GM18867 (cell line): ENCODE data around the gene PROM1.

ENCODE experiments used
- ATAC-seq: cut with Tn5 transposase; IDR thresholded peaks from one replicate; pipeline ENCODE4 v1.9.1; 2021; ENCODE audit warnings: mild to moderate bottlenecking, moderate library complexity; ENCODE audit not compliant: unreplicated experiment

The PROM1 gene

GRCh38 chr4:16083241-16084191 is at the start of gene PROM1:
Gene PROM1 (minus strand): TSS chr4:16084023. CDS start chr4:16075906, 8,117 bp downstream.
- no peak for ATAC-seq

GRCh38 chr4:16133406-16133805 is 49.6 kb upstream of the PROM1 start:
- ATAC-seq, result no peak

GRCh38 chr4:16131293-16131692 is 47.5 kb upstream of the PROM1 start:
- no peak for ATAC-seq

- no peak for ATAC-seq
Measured at GRCh38 chr4:16129336-16129735, 45.5 kb upstream of the PROM1 start.

GRCh38 chr4:16126714-16127113 is 42.9 kb upstream of the PROM1 start:
- ATAC-seq, result no peak

GRCh38 chr4:16125571-16126445 is 42.0 kb upstream of the PROM1 start:
- ATAC-seq, result no peak

GRCh38 chr4:16124232-16124631 is 40.4 kb upstream of the PROM1 start:
- no peak for ATAC-seq

- no peak for ATAC-seq
Measured at GRCh38 chr4:16123356-16124084, 39.7 kb upstream of the PROM1 start.

- ATAC-seq, result no peak
Measured at GRCh38 chr4:16122784-16123183, 39.0 kb upstream of the PROM1 start.

GRCh38 chr4:16122308-16122711 is 38.5 kb upstream of the PROM1 start:
- ATAC-seq, result no peak

- ATAC-seq, result no peak
Measured at GRCh38 chr4:16120720-16121119, 36.9 kb upstream of the PROM1 start.

GRCh38 chr4:16119981-16120380 is 36.2 kb upstream of the PROM1 start:
- no peak for ATAC-seq

GRCh38 chr4:16118090-16118489 is 34.3 kb upstream of the PROM1 start:
- no peak for ATAC-seq

- ATAC-seq, result no peak
Measured at GRCh38 chr4:16117164-16117563, 33.3 kb upstream of the PROM1 start.

- ATAC-seq, result no peak
Measured at GRCh38 chr4:16116493-16116990, 32.7 kb upstream of the PROM1 start.

GRCh38 chr4:16116019-16116418 is 32.2 kb upstream of the PROM1 start:
- no peak for ATAC-seq

- ATAC-seq, result no peak
Measured at GRCh38 chr4:16114546-16114945, 30.7 kb upstream of the PROM1 start.

GRCh38 chr4:16113741-16114140 is 29.9 kb upstream of the PROM1 start:
- no peak for ATAC-seq

GRCh38 chr4:16111533-16111932 is 27.7 kb upstream of the PROM1 start:
- no peak for ATAC-seq

- no peak for ATAC-seq
Measured at GRCh38 chr4:16110661-16111290, 27.0 kb upstream of the PROM1 start.
